ENCODE results near the gene TJP1.

DNA sequence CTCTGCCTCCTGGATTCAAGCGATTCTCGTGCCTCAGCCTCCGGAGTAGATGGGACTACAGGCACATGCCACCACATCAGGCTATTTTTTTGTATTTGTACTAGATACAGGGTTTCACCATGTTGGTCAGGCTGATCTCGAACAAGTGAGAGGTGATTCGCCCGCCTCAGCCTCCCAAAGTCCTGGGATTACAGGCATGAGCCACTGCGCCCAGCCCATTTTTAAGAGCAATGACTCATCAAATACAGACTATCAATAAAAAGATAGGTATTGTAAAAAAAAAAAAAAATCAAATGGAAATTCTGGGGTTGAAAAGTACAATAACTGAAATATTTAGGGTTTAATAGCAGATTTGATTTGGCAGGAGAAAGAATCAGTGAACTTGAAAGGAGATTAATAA lies 129.0 kb downstream of the TJP1 start:
- no peak for TF ChIP-seq GATA2 (IDR thresholded peaks at IDR 0.05; ENCODE audit: low read depth, low read length)
- no peak for TF ChIP-seq GATA3 (IDR thresholded peaks at IDR 0.05; ENCODE audit: low read depth, low read length)
